SK-N-SH (cell line): ENCODE results near the gene SPATA20.

Experiments used
- ELF1 ChIP-seq: IDR thresholded peaks from 2 replicates; pipeline ENCODE4 v1.4.0; 2012
- GABPA ChIP-seq: IDR thresholded peaks from 2 replicates; pipeline ENCODE4 v1.4.0; 2012; ENCODE audit warnings: low read depth, mild to moderate bottlenecking
- JUND ChIP-seq: IDR thresholded peaks from 2 replicates; pipeline ENCODE4 v1.4.0; 2012
- MXI1 ChIP-seq: IDR thresholded peaks from 2 replicates; pipeline ENCODE4 v1.6.1; 2012; ENCODE audit warnings: mild to moderate bottlenecking, low read depth, low read length, improper control_type of control experiment
- RCOR1 ChIP-seq: fragments of 150-350 bp; IDR thresholded peaks from 2 replicates; pipeline ENCODE4 v1.6.1; 2017; ENCODE audit warnings: antibody characterized with exemption, low read length
- TCF12 ChIP-seq: IDR thresholded peaks from 2 replicates; pipeline ENCODE4 v1.4.0; 2012
- TF ChIP-seq, protein P1 (sequence below): fragments of 200-600 bp; sonication (generic); IDR thresholded peaks from 2 replicates; pipeline ENCODE4 v1.6.1; 2017; ENCODE audit warnings: antibody characterized with exemption, mild to moderate bottlenecking, moderate library complexity
- TF ChIP-seq, protein P2 (sequence below): IDR thresholded peaks from 2 replicates; pipeline ENCODE4 v1.6.1; 2012; ENCODE audit warnings: mild to moderate bottlenecking, low read depth, low read length, moderate library complexity

DNA sequence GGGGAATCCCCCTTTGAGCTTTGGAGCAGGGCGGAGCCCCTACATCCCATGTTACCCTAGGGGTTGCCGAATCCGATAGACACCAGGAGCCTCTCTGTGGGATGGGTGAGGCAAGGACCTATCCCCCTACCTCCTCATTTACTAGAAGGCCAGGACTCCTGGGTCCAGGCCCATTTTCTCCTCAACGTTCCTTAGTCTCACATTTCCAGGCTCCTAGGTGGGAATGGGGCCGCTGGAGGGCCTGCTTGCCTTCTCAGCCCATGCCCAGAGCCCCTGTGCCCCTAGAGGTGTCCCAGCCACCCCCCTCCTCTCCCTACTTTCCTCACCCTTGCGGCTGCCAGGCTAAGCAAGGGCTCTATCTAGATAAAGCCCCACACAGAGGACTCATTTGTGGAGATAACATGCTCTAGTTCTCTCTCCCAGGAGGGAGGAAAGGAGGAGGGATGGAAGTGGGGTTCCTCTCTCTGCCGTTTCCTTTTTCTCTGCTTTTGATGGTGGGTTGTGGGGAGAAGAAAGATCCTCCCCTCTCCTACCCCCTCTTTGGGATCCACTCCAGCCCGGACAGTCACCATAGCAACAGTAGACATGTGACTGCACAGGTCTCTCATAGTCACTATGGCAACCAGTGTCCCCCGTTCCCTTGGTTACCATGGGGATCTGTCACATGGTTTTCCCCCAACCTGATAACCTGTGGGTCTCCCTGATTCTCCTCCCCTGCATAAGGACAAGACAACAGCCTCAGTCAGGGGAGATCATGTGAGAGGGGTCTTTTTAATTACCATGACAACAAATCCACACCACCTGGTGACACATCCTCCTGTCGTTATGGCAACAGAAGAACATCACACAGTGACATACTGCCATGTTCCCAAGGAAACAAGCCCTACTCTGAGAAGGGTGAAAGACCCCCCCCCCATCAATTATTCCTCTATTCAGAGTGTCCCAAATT is 18.7 kb downstream of the SPATA20 start:
- TF ChIP-seq, protein P1, sequence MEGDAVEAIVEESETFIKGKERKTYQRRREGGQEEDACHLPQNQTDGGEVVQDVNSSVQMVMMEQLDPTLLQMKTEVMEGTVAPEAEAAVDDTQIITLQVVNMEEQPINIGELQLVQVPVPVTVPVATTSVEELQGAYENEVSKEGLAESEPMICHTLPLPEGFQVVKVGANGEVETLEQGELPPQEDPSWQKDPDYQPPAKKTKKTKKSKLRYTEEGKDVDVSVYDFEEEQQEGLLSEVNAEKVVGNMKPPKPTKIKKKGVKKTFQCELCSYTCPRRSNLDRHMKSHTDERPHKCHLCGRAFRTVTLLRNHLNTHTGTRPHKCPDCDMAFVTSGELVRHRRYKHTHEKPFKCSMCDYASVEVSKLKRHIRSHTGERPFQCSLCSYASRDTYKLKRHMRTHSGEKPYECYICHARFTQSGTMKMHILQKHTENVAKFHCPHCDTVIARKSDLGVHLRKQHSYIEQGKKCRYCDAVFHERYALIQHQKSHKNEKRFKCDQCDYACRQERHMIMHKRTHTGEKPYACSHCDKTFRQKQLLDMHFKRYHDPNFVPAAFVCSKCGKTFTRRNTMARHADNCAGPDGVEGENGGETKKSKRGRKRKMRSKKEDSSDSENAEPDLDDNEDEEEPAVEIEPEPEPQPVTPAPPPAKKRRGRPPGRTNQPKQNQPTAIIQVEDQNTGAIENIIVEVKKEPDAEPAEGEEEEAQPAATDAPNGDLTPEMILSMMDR, result no peak
- TF ChIP-seq, protein P2, sequence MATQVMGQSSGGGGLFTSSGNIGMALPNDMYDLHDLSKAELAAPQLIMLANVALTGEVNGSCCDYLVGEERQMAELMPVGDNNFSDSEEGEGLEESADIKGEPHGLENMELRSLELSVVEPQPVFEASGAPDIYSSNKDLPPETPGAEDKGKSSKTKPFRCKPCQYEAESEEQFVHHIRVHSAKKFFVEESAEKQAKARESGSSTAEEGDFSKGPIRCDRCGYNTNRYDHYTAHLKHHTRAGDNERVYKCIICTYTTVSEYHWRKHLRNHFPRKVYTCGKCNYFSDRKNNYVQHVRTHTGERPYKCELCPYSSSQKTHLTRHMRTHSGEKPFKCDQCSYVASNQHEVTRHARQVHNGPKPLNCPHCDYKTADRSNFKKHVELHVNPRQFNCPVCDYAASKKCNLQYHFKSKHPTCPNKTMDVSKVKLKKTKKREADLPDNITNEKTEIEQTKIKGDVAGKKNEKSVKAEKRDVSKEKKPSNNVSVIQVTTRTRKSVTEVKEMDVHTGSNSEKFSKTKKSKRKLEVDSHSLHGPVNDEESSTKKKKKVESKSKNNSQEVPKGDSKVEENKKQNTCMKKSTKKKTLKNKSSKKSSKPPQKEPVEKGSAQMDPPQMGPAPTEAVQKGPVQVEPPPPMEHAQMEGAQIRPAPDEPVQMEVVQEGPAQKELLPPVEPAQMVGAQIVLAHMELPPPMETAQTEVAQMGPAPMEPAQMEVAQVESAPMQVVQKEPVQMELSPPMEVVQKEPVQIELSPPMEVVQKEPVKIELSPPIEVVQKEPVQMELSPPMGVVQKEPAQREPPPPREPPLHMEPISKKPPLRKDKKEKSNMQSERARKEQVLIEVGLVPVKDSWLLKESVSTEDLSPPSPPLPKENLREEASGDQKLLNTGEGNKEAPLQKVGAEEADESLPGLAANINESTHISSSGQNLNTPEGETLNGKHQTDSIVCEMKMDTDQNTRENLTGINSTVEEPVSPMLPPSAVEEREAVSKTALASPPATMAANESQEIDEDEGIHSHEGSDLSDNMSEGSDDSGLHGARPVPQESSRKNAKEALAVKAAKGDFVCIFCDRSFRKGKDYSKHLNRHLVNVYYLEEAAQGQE, result no peak
- no peak for TF ChIP-seq JUND
- TF ChIP-seq RCOR1, result no peak
- no peak for TF ChIP-seq TCF12
- peak; percentile 95 for TF ChIP-seq MXI1
- TF ChIP-seq GABPA, result no peak
- no peak for TF ChIP-seq ELF1
